ENCODE results near the gene CRIP1.

CRIP1 gene

DNA sequence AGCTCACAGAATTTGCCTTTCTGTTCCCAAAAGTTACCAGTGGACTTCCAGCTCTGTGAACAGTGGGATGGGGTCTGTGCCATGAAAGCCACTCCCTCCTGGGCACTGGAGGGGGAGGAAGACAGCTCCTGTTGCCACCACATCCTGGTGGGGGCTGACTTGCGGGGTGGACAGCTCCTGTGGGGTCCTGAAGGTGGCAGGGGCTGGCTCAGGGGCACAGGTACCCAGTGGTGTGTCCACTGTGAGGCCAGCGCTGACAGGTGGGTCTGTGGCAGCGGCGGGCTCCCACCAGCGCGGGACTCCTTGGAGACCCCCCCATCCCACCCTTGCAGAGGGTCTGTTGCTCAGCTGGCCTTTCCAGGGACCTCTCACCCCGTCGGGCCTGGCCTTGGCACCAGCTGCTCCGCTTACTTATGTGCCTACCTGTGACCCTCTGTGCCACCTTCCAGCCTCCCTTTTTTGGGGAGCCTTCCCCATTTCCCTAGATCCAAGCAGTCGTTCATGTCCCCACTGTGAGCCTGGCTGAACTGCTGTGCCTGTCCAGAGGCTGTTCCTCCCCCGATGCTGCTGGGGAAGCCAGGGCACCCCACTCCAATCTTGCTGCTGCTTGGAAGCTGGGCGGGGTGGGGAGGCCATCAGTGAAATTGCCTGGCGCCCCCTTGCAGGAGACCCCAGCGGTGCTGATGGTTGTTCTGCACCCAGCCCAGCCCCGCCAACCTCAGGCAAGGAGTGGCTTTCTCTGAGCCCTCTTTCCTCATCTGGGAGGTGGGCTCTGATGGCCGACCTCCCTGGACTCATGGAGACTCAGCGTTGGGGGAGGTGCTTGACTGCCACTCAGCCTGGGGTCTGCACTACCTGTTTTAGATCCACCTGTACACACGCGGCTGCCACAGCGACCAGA lies 6.5 kb downstream of the CRIP1 start:
- DNase-seq (ENCODE audit: low spot score): no peak

- DNase-seq (ENCODE audit: low spot score): no peak
Measured at GRCh38 chr14:105493921-105494605, 7.4 kb downstream of the CRIP1 start.

DNA sequence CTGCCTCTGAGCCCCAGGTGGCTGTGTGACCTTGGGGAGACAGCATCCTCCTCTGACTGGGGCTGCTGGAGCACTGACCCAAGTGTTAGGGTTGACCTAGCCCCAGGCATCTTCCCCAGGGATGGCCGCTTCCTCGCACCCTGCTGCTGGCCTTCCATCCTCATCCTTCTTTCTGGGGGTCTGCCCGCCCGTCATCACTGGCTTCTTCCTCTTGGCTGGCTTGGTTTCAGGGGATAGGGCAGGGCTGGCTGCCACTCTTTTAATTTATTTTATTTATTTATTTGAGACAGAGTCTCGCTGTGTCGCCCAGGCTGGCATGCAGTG lies 7.9 kb downstream of the CRIP1 start:
- DNase-seq (ENCODE audit: low spot score): no peak

DNA sequence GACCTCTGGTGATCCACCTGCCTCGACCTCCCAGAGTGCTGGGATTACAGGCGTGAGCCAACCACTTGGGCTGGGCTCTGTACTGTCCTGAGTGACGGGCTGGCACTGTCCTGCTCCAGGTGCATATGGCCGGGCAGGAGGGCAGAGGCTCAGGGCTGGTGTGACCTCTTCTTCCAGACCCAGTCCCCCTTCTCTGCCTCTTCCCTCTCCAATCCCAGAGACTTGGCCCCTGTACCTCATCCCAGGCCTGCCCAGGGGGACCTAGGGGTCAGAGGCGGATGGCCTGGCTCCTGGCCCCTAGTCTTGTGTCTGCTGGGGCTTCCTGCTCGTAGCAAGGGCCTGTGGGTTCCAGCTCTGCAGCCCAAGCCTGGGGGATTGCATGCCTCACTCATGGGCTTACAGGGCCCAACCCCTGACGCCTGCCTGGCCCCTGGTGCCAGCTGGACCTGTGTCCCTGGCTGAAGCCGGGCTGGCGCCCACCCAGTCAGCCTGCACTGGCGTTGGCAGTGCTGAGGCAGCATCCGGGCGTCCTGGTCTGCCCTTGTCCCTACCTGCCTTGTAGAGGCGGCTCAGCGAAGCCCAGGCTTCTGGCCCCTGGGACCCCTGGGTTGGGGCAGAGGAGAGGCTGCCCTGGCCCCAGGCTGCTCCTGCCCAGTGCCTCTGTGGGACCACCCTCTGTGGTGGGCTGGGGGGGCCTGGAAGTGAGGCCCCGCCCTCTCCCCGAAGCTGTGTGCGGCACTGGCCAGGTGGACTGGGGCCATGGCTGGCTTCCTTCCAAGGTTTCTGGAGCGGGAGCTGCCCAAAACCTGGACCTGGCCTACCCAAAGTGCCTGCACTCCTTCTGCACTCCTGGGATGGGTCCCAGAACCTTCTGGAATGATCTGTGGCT lies 8.7 kb downstream of the CRIP1 start:
- no peak for DNase-seq (ENCODE audit: low spot score)

- DNase-seq (ENCODE audit: low spot score): no peak
Measured at GRCh38 chr14:105495990-105496830, 9.5 kb downstream of the CRIP1 start.

DNA sequence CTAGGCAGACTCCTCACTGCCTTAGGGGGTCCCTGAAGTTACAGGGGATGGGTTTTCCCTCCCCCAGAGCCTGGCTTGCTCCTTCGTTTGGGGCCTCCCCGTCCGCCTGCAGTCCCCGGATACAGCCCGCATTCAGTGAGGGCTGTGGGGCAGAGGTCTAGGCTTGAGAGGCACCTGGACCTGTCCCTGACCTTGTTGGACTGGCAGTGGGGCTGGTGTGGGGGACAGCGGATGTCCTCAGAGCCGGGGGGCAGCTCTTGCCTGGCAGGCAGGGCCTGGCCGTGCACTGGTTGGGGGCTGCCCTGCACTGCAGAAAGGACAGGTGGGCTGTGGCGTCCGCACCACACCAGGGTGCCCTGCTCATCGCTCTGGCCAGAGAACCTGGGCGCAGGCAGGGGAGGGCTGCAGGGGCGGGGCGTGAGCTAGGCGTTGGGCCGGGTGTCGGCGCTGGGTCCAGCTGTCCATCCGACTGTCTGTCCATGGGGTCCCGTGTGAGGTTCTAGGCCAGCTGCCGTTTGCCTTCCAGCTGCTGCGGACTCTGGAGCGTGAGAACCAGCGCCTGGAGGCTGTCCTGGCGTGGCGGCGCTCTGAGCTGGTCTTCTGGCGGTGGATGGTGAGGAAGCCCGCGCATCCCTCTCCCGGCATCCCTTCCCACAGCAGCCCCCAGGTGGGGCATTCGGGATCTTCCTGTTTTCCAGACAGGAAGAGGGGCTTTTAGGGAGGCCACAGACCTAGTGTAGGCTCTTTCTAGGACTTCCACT lies 10.3 kb downstream of the CRIP1 start:
- DNase-seq (ENCODE audit: low spot score): no peak

GRCh38 chr14:105497671-105498429 lies 11.2 kb downstream of the CRIP1 start:
- no peak for DNase-seq (ENCODE audit: low spot score)

DNA sequence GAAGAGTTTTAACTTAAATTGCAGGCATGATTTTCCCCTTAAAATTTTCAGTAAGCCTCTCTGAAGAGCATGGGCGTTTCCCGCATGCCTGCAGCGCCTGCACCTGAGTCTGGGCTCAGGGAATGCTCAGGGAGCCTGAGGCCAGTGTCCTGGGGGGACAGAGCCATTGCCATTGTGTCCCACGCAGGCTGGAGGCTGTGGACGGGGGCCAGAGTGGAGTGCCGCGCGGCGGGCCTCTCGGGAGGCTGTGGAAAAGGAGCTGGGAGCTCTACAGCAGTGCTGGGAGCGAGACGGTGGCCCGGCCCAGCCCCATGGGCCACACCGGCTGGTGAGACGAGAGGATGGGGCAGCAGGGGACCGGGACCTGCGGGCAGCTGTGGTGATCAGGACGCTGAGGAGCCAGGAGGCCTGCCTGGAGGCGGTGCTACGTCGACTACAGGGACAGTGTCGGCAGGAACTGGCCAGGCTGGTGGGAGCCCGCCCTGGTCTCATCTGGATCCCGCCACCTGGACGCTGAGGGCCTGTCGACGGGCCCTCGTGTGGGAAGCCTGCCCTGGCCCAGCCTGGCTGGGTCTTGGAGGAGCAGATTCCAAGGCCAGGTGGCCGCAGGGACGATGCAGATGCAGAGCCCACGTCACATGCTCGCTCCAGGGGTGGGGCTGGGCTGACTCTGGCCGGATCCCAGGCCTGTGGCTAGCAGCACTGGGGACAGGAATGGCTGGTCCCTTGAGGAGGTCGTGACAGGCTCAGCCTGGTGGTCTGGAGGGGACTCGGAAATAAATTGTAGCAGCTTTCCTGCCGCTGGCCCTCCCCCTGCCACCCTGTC lies 12.0 kb downstream of the CRIP1 start:
- DNase-seq (ENCODE audit: low spot score): no peak

GRCh38 chr14:105499256-105500035 lies 12.8 kb downstream of the CRIP1 start:
- no peak for DNase-seq (ENCODE audit: low spot score)

DNA sequence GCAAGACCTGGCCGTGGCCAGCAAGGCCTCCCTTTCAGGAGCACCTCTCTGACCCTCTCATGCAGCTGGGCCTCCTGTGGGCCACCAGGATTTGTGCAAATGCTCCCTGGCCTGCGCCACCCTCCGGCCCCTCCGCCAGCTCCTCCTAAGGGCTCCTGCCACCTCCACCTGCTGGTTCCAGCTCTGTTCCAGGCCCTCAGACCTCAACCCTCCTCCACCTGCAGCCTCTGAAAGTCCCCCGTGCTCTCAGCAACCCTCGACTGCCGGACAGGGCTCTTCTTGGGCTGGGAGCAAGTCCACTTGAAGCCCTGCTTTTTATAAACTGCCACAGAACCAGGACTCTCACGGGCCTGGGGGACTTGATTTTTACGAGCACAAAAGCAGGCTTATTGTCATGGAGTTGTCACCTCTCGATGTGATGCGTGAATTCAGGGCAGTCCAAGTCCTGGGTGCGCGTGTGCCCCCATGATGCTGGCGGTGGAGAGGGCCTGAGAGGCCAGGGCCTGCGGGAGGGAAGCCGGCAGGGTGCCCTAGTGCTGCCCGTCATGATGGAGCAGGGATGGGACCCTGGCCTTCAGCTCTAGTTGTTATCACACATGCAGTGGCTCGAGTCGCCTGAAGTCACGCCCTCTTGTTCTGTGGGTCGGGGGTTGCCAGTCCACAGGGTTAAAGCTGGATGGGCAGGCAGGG lies 13.5 kb downstream of the CRIP1 start:
- DNase-seq (ENCODE audit: low spot score): no peak

DNA sequence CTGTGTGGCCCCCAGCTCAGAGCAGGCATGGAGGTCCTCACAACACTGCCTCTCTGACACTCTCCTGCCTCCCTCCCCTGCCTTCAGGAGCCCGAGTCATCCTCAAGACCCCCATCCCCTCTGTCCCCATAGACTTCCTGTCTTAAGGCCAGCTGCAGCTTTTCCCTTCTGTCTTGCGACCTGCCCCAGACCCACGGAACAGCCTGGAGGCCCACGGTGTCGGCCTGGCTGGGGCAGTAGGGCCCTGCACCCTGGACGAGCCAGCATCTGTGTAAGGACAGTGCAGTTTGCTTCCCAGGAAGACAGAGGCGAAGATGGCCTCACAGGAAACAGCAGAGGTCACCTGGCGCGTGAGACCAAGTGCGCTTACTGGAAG lies 14.0 kb downstream of the CRIP1 start:
- no peak for DNase-seq (ENCODE audit: low spot score)

DNA sequence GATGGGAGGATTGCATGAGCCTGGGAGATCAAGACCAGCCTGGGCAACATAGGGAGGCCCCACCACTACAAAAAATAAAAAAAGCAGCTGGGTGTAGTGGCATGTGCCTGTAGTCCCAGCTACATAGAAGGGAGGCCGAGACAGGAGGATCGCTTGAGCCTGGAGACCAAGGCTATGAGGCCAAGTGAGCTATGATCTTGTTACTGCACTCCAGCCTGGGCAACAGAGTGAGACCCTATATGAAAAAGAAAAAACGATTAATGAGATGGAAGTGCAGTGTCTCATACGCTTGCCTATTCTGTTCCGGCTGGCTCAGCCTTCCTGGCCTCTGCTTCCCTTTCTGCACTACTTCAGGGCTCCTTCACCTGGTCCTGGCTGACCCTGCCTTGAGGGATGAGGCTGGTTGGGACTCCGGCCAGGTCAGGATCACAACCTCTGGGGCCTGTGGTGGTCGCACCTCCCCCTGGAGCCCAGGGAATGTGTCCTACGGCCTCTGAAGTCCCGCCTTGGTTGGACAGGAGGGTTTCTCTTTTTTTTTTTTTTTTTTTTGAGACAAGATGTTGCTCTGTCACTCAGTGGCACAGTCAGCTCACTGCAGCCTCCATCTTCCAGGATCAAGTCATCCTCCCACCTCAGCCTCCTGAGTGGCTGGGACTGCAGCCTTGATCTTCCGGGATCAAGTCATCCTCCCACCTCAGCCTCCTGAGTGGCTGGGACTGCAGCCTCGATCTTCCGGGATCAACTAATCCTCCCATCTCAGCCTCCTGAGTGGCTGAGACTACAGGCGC lies 15.0 kb downstream of the CRIP1 start:
- no peak for DNase-seq (ENCODE audit: low spot score)

DNA sequence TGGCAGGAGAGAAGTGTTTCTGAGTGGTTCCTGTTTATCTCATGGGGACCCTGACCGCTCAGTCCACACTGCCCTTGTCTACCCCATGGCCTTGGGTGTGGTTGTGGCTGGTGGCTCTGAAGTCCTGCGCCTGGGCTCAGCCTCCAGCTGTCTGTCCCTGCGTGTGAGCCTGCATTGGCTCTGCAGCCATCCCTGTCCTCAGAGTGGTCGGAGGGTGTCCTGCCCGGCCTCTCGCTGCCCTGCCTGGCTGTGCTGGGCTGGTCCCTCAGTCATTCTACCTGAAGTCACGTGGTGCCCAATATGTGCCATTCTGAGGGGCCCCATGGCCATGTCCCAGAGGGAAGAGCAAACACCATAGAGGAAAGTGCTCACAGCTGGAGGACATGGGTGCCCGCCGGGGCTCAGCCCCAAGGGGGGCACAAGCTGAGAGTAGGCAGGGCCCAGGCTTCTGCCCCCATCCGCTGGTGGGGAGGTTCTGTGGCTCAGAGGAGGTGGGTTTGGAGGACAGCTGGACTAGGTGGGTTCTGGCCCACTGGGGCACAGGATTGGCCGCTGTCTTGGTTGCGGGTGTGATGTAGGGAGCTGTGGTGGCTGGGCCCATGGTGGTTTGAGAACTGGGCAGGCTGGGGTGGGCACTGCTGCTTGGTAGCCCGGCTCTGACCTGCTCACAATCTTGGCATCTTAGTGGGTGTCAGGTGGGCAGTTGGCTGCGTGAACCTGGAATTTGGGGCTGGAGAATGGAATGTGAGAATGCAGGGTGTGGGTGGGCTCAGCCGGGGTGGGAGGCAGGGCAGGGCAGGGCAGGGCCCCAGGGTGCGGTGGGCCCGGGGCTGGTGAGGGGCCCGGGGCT lies 16.0 kb downstream of the CRIP1 start:
- DNase-seq (ENCODE audit: low spot score): no peak

- no peak for DNase-seq (ENCODE audit: low spot score)
Measured at GRCh38 chr14:105503296-105503640, 16.6 kb downstream of the CRIP1 start.

DNA sequence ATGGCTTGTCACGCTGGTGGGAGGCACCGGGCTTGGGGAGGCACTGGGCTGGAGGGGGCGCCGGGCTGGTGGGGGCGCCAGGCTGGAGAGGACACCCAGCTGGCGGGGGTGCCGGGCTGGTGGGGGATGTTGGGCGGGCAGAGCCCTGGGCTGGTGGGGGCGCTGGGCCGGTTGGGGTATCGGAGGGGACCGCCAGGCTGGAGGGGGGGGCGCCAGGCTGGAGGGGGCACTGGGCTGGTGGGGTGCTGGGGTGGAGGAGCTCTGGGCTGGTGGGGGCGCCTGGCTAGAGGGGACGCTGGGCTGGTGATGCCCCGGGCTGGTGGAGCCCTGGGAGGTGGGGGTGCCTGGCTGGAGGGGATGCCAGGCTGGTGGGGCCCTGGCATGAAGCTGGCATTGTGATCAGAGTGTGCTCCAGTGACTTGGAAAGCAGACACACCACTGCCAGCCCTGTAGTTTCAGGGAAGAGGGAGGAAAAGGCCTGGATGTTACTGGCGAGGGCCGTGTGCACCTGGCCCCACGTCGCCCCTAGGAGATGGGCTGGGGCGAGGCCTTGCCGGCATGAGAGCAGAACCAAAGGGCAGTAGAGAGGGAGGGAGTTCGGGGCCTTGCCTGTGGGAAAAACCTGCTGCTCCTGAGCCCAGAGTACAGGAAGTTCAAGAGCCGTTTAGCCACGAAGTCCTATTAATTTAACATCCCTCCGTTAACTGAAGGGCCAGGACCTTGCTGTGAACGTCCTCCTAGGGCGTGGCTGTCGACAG lies 17.4 kb downstream of the CRIP1 start:
- no peak for DNase-seq (ENCODE audit: low spot score)

DNA sequence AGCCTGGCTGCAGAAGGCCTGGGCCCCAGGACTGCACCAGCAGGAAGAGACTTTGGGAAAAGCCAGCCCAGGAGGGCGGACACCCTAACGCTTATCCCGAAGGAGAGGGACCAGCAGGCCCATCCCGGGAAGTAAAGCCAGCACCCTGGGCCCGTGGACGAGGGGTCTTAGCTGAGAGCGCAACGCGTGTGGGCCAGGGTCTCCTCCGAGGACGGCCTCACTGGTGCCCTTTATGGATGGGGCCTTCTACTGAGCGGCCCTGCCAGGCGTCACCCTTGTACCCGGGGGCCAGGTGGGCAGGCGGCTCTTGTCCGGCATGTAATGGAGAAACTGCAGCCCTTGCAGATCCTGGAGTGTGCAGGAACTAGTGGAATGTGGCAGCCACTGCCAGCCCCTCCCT lies 18.4 kb downstream of the CRIP1 start:
- DNase-seq (ENCODE audit: low spot score): no peak

Data from CD4-positive, alpha-beta T cell treated with Interleukin-15 for 4 hours (primary cell).